Muscle layer of duodenum (tissue), 2 donors: ENCODE results near the gene SERPINA9.

ENCODE experiments used
- H3K27ac ChIP-seq: one replicate; pipeline ENCODE4 v1.7.0; 2013; ENCODE audit warnings: mild to moderate bottlenecking, low read length
- H3K27me3 ChIP-seq: one replicate; pipeline ENCODE4 v1.7.0; 2013; ENCODE audit warnings: low read depth, mild to moderate bottlenecking, control low read depth, low read length
- H3K36me3 ChIP-seq, 2 donors: one replicate each; pipeline ENCODE4 v1.7.0; 2013; ENCODE audit warnings: low read length in 2 of 2, control low read depth in 1 of 2, mild to moderate bottlenecking in 1 of 2; ENCODE audit not compliant: insufficient read depth in 2 of 2, control insufficient read depth in 1 of 2
- H3K4me1 ChIP-seq, 2 donors: one replicate each; pipeline ENCODE4 v1.7.0; 2013; ENCODE audit warnings: low read length in 2 of 2, mild to moderate bottlenecking in 2 of 2, control low read depth in 1 of 2, moderate library complexity in 1 of 2; ENCODE audit not compliant: insufficient read depth in 2 of 2, control insufficient read depth in 1 of 2
- H3K4me3 ChIP-seq, 2 donors: one replicate each; pipeline ENCODE4 v1.7.0; 2013; ENCODE audit warnings: low read length in 2 of 2, low read depth in 1 of 2, mild to moderate bottlenecking in 1 of 2
- H3K9me3 ChIP-seq, 2 donors: one replicate each; pipeline ENCODE4 v1.7.0; 2013; ENCODE audit warnings: low read length in 2 of 2, control low read depth in 1 of 2, mild to moderate bottlenecking in 1 of 2; ENCODE audit not compliant: control insufficient read depth in 1 of 2
- donor health status: healthy.

SERPINA9 gene

DNA sequence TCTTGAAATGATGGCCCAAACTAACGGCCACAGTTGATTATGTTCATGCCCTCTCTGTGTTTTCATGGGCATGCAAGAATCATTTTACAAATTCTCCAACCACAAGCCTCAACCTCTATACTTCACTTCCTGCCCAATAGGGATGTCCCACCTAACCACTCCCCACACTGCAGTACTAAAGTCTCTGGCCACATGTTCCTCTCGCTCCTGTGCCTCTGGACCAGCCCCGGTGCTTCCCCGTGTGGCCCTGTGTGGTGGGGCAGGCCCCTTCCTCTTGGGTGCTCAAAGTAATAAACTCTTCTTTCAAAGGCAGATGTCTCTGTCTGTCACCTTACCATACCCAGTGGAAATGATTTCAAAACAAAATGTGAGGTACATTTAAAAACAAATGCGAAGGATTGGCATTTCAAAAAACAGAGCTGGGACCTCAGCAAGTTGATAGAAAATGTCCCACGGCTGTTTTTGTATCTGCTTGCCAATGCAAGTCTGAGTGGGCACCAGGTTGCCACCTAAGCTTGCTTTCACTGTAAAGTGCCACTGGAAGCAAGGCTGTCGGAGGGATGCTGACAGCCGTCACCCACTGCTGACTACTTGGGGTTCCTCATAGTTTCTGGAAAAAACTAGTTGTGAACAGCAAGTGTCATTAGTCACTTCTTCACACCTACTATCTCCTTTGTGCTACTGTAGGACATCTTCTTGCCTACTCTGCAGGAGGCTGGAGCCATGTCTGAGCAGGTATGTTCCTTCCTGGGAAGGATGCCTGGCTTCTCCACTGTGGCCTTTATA is 15.2 kb downstream of the SERPINA9 start:
- H3K4me1 ChIP-seq: no peaks in the 10 kb centered on the region
- H3K36me3 ChIP-seq: no peaks in the 10 kb centered on the region
- H3K27ac ChIP-seq: no peak overlapping the region
- H3K4me3 ChIP-seq: no peak overlapping the region
- H3K27me3 ChIP-seq: no peaks in the 10 kb centered on the region
- peaks cover 4 to 23% of the 10 kb centered on the region in 2 donors for H3K9me3 ChIP-seq

DNA sequence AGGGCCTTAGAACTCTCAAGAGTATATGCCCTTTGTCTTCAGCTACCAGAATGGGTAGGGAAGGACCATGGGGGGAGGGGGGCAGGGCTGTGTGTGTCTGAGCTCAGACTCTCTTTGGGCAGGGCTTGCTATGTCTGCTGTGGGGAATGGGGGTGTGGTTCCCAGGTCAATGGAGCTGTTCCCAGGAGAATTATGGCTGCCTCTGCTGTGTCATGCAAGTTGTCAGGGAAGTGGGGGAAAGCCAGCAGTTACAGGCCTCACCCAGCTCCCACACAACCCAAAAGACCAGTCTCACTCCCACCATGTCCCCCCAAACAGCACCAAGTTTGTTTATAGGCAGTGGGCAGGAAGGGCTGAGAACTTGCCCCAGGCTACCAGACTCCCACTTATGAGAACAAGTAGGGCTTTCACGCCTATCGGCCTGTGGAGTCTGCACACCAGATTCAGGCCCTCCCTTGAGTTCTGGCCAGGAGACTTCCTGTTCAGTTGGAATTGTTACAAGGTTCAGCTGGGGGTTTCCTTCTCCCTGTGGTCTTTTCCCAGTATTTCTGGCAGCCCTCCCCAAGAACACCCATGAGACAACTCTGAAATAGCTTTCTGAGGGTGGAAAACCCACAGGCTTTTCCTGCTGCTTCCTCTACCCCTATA is 17.3 kb downstream of the SERPINA9 start:
- Histone ChIP-seq H3K4me1 (no peaks in the 10 kb centered on the region), H3K36me3 (no peaks in the 10 kb centered on the region), H3K27ac (no peak overlapping the region), H3K9me3 (peaks cover 0 to 14% of the 10 kb centered on the region in 2 donors), H3K27me3 (no peaks in the 10 kb centered on the region), H3K4me3 (no peak overlapping the region)

GRCh38 chr14:94458096-94458495 is 17.9 kb downstream of the SERPINA9 start:
- Histone ChIP-seq H3K4me3 (no peak overlapping the region), H3K36me3 (no peaks in the 10 kb centered on the region), H3K27ac (no peak overlapping the region), H3K4me1 (no peaks in the 10 kb centered on the region), H3K9me3 (peaks cover 0 to 14% of the 10 kb centered on the region in 2 donors), H3K27me3 (no peaks in the 10 kb centered on the region)

DNA sequence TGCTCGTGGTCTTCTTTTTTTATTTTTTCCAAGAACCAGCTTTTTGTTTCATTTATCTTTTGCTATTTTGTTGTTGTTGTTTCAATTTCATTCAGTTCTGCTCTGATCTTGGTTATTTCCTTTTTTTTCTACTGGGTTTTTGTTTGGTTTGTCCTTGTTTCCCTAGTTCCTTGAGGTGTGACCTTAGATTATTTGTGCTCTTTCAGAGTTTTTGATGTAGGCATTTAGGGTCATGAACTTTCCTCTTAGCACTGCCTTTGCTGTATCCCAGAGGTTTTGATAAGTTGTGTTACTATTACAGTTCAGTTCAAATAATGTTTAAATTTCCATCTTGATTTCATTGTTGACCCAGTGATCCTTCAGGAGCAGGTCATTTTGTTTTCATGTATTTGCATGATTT is 20.1 kb downstream of the SERPINA9 start:
- no peak overlapping the region for H3K27ac ChIP-seq

GRCh38 chr14:94451826-94452225 is 24.2 kb downstream of the SERPINA9 start:
- H3K27me3 ChIP-seq: no peaks in the 10 kb centered on the region
- H3K4me3 ChIP-seq: no peak overlapping the region
- no peaks in the 10 kb centered on the region for H3K36me3 ChIP-seq
- no peaks in the 10 kb centered on the region for H3K4me1 ChIP-seq
- H3K9me3 ChIP-seq: no peaks in the 10 kb centered on the region
- no peak overlapping the region for H3K27ac ChIP-seq

More for the DNA sequence above, 20.1 kb downstream of the SERPINA9 start:
- peaks cover 0 to 14% of the 10 kb centered on the region in 2 donors for H3K9me3 ChIP-seq
- H3K4me3 ChIP-seq: no peak overlapping the region
- H3K4me1 ChIP-seq: no peaks in the 10 kb centered on the region
- no peaks in the 10 kb centered on the region for H3K36me3 ChIP-seq
- no peaks in the 10 kb centered on the region for H3K27me3 ChIP-seq

DNA sequence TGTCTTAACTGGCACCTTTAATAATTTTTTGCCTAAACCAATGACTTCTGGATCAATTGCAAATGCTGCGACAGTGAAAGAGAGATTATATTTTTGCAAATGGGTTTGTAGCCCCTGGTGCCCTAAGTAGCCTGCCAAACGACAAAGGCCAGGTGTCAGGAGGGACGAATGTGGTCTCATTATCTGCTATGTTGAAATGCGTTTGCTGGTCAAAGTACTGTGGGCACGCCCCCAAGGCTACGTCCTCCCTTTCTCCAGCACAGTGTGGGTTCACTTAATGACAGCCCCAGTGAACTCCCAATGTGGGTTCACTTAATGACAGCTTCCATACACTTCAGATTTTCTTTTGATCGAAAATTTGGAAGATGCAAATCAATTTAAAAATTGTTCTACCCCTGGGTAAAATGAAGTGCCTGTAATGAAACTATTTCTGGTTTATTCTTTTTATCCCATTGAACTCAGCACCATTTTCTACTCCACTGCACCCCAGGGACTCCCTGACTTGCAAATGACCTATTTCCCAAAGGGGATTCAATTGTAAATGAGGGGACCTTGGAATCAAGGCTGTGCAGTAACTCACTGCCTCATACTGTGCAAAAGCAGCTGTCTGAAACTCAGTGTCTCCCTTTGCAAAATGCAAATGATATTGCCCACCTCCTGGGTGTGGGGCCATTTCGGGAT is 24.8 kb downstream of the SERPINA9 start:
- H3K4me3 ChIP-seq: no peak overlapping the region
- no peaks in the 10 kb centered on the region for H3K36me3 ChIP-seq
- H3K27me3 ChIP-seq: no peaks in the 10 kb centered on the region
- no peak overlapping the region for H3K27ac ChIP-seq
- H3K4me1 ChIP-seq: no peaks in the 10 kb centered on the region
- no peaks in the 10 kb centered on the region for H3K9me3 ChIP-seq

DNA sequence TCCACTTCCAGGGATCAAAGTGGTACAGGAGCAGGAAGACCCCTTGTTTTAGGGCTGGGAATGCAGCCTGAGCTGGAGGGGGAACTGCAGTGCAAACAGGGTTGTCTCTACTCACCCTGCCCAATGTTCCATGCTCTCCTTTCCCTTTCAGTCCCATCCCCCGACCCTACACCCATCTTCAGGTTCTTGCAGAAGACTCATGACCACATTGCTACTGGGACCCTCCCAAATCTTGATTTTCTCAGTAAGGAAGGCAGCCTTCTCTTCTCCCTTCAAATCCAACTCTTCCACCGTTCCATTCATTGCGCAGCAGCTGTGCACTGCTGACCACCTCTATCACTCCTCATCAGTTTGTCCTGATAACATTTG is 25.3 kb downstream of the SERPINA9 start:
- no peaks in the 10 kb centered on the region for H3K9me3 ChIP-seq
- no peak overlapping the region for H3K4me3 ChIP-seq
- no peaks in the 10 kb centered on the region for H3K4me1 ChIP-seq
- no peak overlapping the region for H3K27ac ChIP-seq
- H3K27me3 ChIP-seq: no peaks in the 10 kb centered on the region
- no peaks in the 10 kb centered on the region for H3K36me3 ChIP-seq

- no peaks in the 10 kb centered on the region for H3K9me3 ChIP-seq
- H3K27ac ChIP-seq: no peak overlapping the region
- H3K36me3 ChIP-seq: no peaks in the 10 kb centered on the region
- H3K4me3 ChIP-seq: no peak overlapping the region
- no peaks in the 10 kb centered on the region for H3K4me1 ChIP-seq
- no peaks in the 10 kb centered on the region for H3K27me3 ChIP-seq
Measured at GRCh38 chr14:94449930-94450329, 26.1 kb downstream of the SERPINA9 start.

- no peak overlapping the region for H3K27ac ChIP-seq
- H3K27me3 ChIP-seq: no peaks in the 10 kb centered on the region
Measured at GRCh38 chr14:94448071-94448808, 27.8 kb downstream of the SERPINA9 start.

DNA sequence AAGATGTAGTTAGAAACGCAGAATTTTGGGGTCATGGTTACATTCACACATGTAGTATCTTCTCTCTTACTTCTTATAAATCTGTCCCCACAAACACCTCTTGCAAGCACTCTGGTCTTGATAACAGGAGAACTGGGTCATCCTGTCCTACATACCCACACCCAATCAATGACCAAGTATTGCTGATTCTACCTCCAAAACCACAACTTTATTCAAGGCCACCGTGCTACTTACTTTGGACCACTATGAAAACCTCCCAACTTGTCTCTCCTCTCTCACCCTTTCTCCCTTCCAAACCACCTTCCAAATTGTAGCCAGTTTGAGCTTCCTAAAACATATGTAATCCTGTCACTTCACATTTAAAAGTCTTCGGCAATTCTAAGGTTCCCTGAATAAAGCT is 28.8 kb downstream of the SERPINA9 start:
- Histone ChIP-seq H3K4me1 (no peaks in the 10 kb centered on the region), H3K27me3 (no peaks in the 10 kb centered on the region), H3K27ac (no peak overlapping the region), H3K36me3 (no peaks in the 10 kb centered on the region), H3K9me3 (no peaks in the 10 kb centered on the region), H3K4me3 (no peak overlapping the region)

More at GRCh38 chr14:94448071-94448808, 27.8 kb downstream of the SERPINA9 start:
- Histone ChIP-seq H3K36me3 (no peaks in the 10 kb centered on the region), H3K9me3 (no peaks in the 10 kb centered on the region), H3K4me3 (no peak overlapping the region), H3K4me1 (no peaks in the 10 kb centered on the region)

DNA sequence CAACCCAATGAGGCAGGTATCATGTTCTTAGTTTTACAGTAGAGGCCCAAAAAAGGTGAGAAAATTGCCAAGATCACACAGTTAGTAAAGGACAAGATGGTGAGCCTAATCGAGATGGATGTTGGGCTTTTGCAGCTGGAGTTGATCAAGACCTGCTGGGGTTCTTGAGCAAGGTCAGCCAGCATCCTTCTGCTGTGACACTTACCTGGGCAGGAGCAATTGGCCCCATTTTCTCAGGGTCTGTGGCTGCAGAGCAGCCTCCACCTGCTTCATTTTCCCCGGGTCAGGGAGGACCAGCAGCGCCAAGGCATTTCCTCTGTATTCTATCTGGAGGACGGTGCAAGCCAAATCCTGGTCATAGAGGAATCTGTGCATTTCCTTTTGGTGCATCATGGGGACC is 29.9 kb downstream of the SERPINA9 start:
- H3K27me3 ChIP-seq: no peaks in the 10 kb centered on the region

More for the DNA sequence above, 29.9 kb downstream of the SERPINA9 start:
- no peaks in the 10 kb centered on the region for H3K4me1 ChIP-seq
- H3K4me3 ChIP-seq: no peak overlapping the region
- no peaks in the 10 kb centered on the region for H3K9me3 ChIP-seq
- no peaks in the 10 kb centered on the region for H3K36me3 ChIP-seq
- no peak overlapping the region for H3K27ac ChIP-seq
